AG10803 (cell line): ENCODE results near the gene SLC29A1.
A peak's percentile ranks its signal among the peaks of the same experiment; 100 is the strongest.

Source experiments
- DNase-seq: peaks from one replicate; pipeline ENCODE4 v3.0.0; 2010; ENCODE audit warnings: low read depth
- H3K4me3 ChIP-seq: 2 replicates; pipeline ENCODE4 v1.5.1; 2011; ENCODE audit warnings: mild to moderate bottlenecking, low read length, control low read depth
- CTCF ChIP-seq: conservative IDR thresholded peaks from 2 replicates; pipeline ENCODE4 v1.5.1; 2011; ENCODE audit warnings: mild to moderate bottlenecking, low read length, control low read depth, inconsistent platforms

Gene SLC29A1

GRCh38 chr6:44223319-44224028 is at the start of gene SLC29A1:
Gene SLC29A1, plus strand, starts transcription at chr6:44223595. Its CDS starts 3,719 bp downstream, at chr6:44227314.
- peak; percentile 23 for TF ChIP-seq CTCF
- peak within 1 kb of the TSS; percentile 57 for H3K4me3 ChIP-seq
- DNase-seq: no peak

GRCh38 chr6:44176130-44176761 is 47.1 kb upstream of the SLC29A1 start:
- no peak for DNase-seq
- no peak for TF ChIP-seq CTCF
- no peak overlapping the region for H3K4me3 ChIP-seq

- DNase-seq: no peak
- H3K4me3 ChIP-seq: no peak overlapping the region
- TF ChIP-seq CTCF: no peak
Measured at GRCh38 chr6:44176762-44177509, 46.5 kb upstream of the SLC29A1 start.

- DNase-seq: peak; percentile 79
- no peak for TF ChIP-seq CTCF
- no peak overlapping the region for H3K4me3 ChIP-seq
Measured at GRCh38 chr6:44177691-44178423, 45.5 kb upstream of the SLC29A1 start.

- H3K4me3 ChIP-seq: no peak overlapping the region
- no peak for TF ChIP-seq CTCF
- no peak for DNase-seq
Measured at GRCh38 chr6:44178424-44179071, 44.8 kb upstream of the SLC29A1 start.

GRCh38 chr6:44179072-44179536 is 44.3 kb upstream of the SLC29A1 start:
- no peak for TF ChIP-seq CTCF
- no peak for DNase-seq
- H3K4me3 ChIP-seq: no peak overlapping the region
